HG03571 (cell line): ENCODE data around the gene PPP4R3A.
A peak's percentile ranks its signal among the peaks of the same experiment; 100 is the strongest.
"Not testable (repeated sequence)": the region's sequence is repeated elsewhere in the genome, so short reads cannot be mapped to it uniquely, and the experiment has no call there.

Experiments used
- ATAC-seq: cut with Tn5 transposase; IDR thresholded peaks from one replicate; pipeline ENCODE4 v1.9.1; 2021; ENCODE audit not compliant: unreplicated experiment

PPP4R3A gene

GRCh38 chr14:91444335-91445020 lies 65.6 kb downstream of the PPP4R3A start:
- no peak for ATAC-seq

GRCh38 chr14:91439345-91439744 lies 70.8 kb downstream of the PPP4R3A start:
- no peak for ATAC-seq

GRCh38 chr14:91438845-91439244 lies 71.3 kb downstream of the PPP4R3A start:
- no peak for ATAC-seq

- not testable (repeated sequence) for ATAC-seq
Measured at GRCh38 chr14:91436266-91436665, 73.8 kb downstream of the PPP4R3A start.

GRCh38 chr14:91429385-91429784 lies 80.7 kb downstream of the PPP4R3A start:
- ATAC-seq = no peak

- ATAC-seq = not testable (repeated sequence)
Measured at GRCh38 chr14:91428931-91429330, 81.2 kb downstream of the PPP4R3A start.

- not testable (repeated sequence) for ATAC-seq
Measured at GRCh38 chr14:91425531-91425944, 84.6 kb downstream of the PPP4R3A start.

GRCh38 chr14:91424813-91425530 lies 85.1 kb downstream of the PPP4R3A start:
- no peak for ATAC-seq

- no peak for ATAC-seq
Measured at GRCh38 chr14:91420686-91421085, 89.4 kb downstream of the PPP4R3A start.

GRCh38 chr14:91419451-91419850 lies 90.7 kb downstream of the PPP4R3A start:
- no peak for ATAC-seq

GRCh38 chr14:91419044-91419397 lies 91.1 kb downstream of the PPP4R3A start:
- no peak for ATAC-seq

GRCh38 chr14:91418387-91419043 lies 91.6 kb downstream of the PPP4R3A start:
- ATAC-seq = peak; percentile 23

- peak; percentile 11 for ATAC-seq
Measured at GRCh38 chr14:91417983-91418386, 92.1 kb downstream of the PPP4R3A start.

- peak; percentile 38 for ATAC-seq
Measured at GRCh38 chr14:91417120-91417982, 92.8 kb downstream of the PPP4R3A start, which contains the start of gene CCDC88C. Gene CCDC88C, minus strand, starts transcription at chr14:91417820. Its CDS starts 130 bp downstream, at chr14:91417690.

- no peak for ATAC-seq
Measured at GRCh38 chr14:91416744-91417119, 93.4 kb downstream of the PPP4R3A start.

- peak; percentile 53 for ATAC-seq
Measured at GRCh38 chr14:91415794-91416743, 94.0 kb downstream of the PPP4R3A start.

- ATAC-seq = no peak
Measured at GRCh38 chr14:91414475-91414833, 95.7 kb downstream of the PPP4R3A start.

GRCh38 chr14:91413547-91414474 lies 96.3 kb downstream of the PPP4R3A start:
- no peak for ATAC-seq

GRCh38 chr14:91412939-91413338 lies 97.2 kb downstream of the PPP4R3A start:
- ATAC-seq = no peak
